ENCODE data around the gene TTLL1.
A peak's percentile ranks its signal among the peaks of the same experiment; 100 is the strongest.

The TTLL1 gene

GRCh38 chr22:43057641-43058040, 31.6 kb downstream of the TTLL1 start:
- DNase-seq (ENCODE audit: low spot score): no peak
- TF ChIP-seq CTCF (IDR thresholded peaks at IDR 0.05; ENCODE audit: extremely low read depth, insufficient read depth, missing control alignments): no peak
- in situ Hi-C loops (cut with MboI; ENCODE audit: low pct_unique_long_range_greater_than_20kb, low sequenced_read_pairs, unreplicated experiment): no loop called here

- no peak for DNase-seq (ENCODE audit: low spot score)
- TF ChIP-seq CTCF (IDR thresholded peaks at IDR 0.05; ENCODE audit: extremely low read depth, insufficient read depth, missing control alignments): peak; percentile 26
- in situ Hi-C loops (cut with MboI; ENCODE audit: low pct_unique_long_range_greater_than_20kb, low sequenced_read_pairs, unreplicated experiment): no loop called here
Observed at GRCh38 chr22:43053176-43053575, 36.0 kb downstream of the TTLL1 start.

GRCh38 chr22:43050995-43051394, 38.2 kb downstream of the TTLL1 start:
- DNase-seq (ENCODE audit: low spot score): no peak
- in situ Hi-C loops (cut with MboI; ENCODE audit: low pct_unique_long_range_greater_than_20kb, low sequenced_read_pairs, unreplicated experiment): no loop called here
- no peak for TF ChIP-seq CTCF (IDR thresholded peaks at IDR 0.05; ENCODE audit: extremely low read depth, insufficient read depth, missing control alignments)

GRCh38 chr22:43047605-43048004, 41.6 kb downstream of the TTLL1 start:
- in situ Hi-C loops (cut with MboI; ENCODE audit: low pct_unique_long_range_greater_than_20kb, low sequenced_read_pairs, unreplicated experiment): no loop called here
- TF ChIP-seq CTCF (IDR thresholded peaks at IDR 0.05; ENCODE audit: extremely low read depth, insufficient read depth, missing control alignments): no peak
- DNase-seq (ENCODE audit: low spot score): no peak

- no peak for TF ChIP-seq CTCF (IDR thresholded peaks at IDR 0.05; ENCODE audit: extremely low read depth, insufficient read depth, missing control alignments)
- in situ Hi-C loops (cut with MboI; ENCODE audit: low pct_unique_long_range_greater_than_20kb, low sequenced_read_pairs, unreplicated experiment): no loop called here
- no peak for DNase-seq (ENCODE audit: low spot score)
Observed at GRCh38 chr22:43044290-43044712, 44.9 kb downstream of the TTLL1 start.

- in situ Hi-C loops (cut with MboI; ENCODE audit: low pct_unique_long_range_greater_than_20kb, low sequenced_read_pairs, unreplicated experiment): no loop called here
- no peak for TF ChIP-seq CTCF (IDR thresholded peaks at IDR 0.05; ENCODE audit: extremely low read depth, insufficient read depth, missing control alignments)
- no peak for DNase-seq (ENCODE audit: low spot score)
Observed at GRCh38 chr22:43042101-43042780, 47.0 kb downstream of the TTLL1 start.
